ENCODE measurements around the gene TUFT1. TPM values are rescaled to one million over a fixed set of nuclear protein-coding genes. Genes with fewer than 3 reads are reported as not detected.

TUFT1 gene
- total and polyA plus RNA-seq, 2 of the 13 experiments (the other 11 are each of a cell fraction or from before 2014, with no cell fraction given): 6.4 to 7.3 TPM

DNA sequence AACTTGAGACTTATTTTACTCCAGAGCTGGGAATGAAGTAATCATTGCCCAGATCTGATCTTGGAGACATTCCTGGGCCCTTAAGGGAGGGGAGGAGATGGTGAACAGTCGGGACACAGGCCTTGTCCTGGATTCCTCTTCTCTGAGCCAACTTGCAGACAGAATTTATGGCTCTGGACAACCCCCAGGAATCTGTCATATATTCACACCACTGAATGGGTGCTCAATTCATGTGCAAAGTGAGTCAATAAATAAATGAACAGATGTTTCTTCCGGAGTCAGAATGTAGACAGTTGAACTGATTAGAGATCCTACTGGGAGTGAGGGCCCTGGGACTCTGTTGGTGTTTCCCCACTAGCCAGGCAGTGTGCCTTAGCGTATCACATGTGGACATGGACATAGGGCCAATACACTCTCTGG, 2.6 kb downstream of the TUFT1 start:
- H3K27me3 ChIP-seq (ENCODE audit: control insufficient read depth in 1 of 2, insufficient read depth in 2 of 2, low read length in 2 of 2): no peaks in the 10 kb centered on the region; a peak in 1 of 5 replicates
- POLR2A ChIA-PET: no interaction called here
- peaks cover 47% of the 10 kb centered on the region for H3K4me1 ChIP-seq (ENCODE audit: insufficient read depth, low read length)
- TF ChIP-seq ZNF24 (IDR thresholded peaks at IDR 0.05) (no peak), FOXA1 (IDR thresholded peaks at IDR 0.05) (no peak), FOXA1 (CRISPR knock-in tag; IDR thresholded peaks at IDR 0.05) (no peak), NR1H2 (CRISPR knock-in tag; IDR thresholded peaks at IDR 0.05; ENCODE audit: borderline replicate concordance, low read depth) (no peak)
- TF ChIP-seq, protein P1, sequence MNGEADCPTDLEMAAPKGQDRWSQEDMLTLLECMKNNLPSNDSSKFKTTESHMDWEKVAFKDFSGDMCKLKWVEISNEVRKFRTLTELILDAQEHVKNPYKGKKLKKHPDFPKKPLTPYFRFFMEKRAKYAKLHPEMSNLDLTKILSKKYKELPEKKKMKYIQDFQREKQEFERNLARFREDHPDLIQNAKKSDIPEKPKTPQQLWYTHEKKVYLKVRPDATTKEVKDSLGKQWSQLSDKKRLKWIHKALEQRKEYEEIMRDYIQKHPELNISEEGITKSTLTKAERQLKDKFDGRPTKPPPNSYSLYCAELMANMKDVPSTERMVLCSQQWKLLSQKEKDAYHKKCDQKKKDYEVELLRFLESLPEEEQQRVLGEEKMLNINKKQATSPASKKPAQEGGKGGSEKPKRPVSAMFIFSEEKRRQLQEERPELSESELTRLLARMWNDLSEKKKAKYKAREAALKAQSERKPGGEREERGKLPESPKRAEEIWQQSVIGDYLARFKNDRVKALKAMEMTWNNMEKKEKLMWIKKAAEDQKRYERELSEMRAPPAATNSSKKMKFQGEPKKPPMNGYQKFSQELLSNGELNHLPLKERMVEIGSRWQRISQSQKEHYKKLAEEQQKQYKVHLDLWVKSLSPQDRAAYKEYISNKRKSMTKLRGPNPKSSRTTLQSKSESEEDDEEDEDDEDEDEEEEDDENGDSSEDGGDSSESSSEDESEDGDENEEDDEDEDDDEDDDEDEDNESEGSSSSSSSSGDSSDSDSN (CRISPR knock-in tag; IDR thresholded peaks at IDR 0.05): no peak
- H3K79me2 ChIP-seq (ENCODE audit: insufficient read depth, low read length): peaks cover 13% of the 10 kb centered on the region
- FAIRE-seq (no peak), ATAC-seq (no peak), DNase-seq (ENCODE audit: low spot score) (no peak)
- H3K4me3 ChIP-seq (replicated peaks in 1 of 3; ENCODE audit: insufficient read depth in 1 of 3, low read depth in 2 of 3, low read length in 3 of 3): no peak overlapping the region
- peak overlapping the region; percentile 8; the same call in 1 of the 2 replicates for H3K4me2 ChIP-seq (ENCODE audit: low read depth, low read length)
- H3K9ac ChIP-seq (ENCODE audit: insufficient read depth, low read depth, low read length): no peak overlapping the region
- CTCF ChIA-PET (ENCODE audit: low intra/inter-chr PET ratio, low total read pairs): no interaction called here
- in situ Hi-C loops (cut with HindIII; ENCODE audit: extremely low pct_ligation_motif_present, low pct_unique_long_range_greater_than_20kb) (loop anchor here (25.0 kb wide), 1 partner anchor 195 kb away; no protein-coding TSS in a partner anchor), intact Hi-C loops (cut with micrococcal nuclease; ENCODE audit: unreplicated experiment) (loop anchor here (10.0 kb wide), 1 partner anchor 292 kb away; the partner anchor contains the start of genes C2CD4D and RORC)
- no TSS peak for BruUV-seq (replicated peaks)
- WGBS (ENCODE audit: low lambda C conversion rate): 90% methylated on average over 3 of the region's 3 CpGs
- no peaks in the 10 kb centered on the region for H3K36me3 ChIP-seq (replicated peaks in 1 of 2; ENCODE audit: control insufficient read depth in 1 of 2, insufficient read depth in 2 of 2, low read length in 2 of 2)
- no peak overlapping the region for H3K27ac ChIP-seq (ENCODE audit: extremely low read length, insufficient read depth, low read length)
- no peaks in the 10 kb centered on the region for H4K20me1 ChIP-seq (ENCODE audit: insufficient read depth, low read length)
- no peaks in the 10 kb centered on the region for H3K9me3 ChIP-seq (ENCODE audit: low read length)
- H2AFZ ChIP-seq (ENCODE audit: low read length): no peak overlapping the region

DNA sequence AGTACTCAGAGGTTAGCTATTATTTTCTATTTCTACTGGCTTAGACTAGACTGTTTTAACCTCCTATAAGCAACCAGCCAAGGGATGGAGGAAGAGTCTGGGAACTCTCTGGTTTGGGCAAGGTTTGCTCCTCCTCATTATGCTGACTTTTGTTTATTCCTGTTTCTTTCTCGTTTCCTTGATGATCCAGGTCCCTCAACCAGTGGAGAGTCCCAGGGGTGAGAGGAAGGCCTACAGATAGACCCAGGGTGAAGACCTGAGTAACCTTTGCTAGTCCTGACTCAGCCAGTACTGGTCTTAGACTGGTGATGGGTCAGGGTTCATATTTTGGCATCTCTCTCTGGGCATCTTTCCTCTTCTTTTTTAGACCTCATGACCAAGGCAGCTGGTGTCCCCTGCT, 5.4 kb downstream of the TUFT1 start:
- POLR2A ChIA-PET: interaction anchor here (0.6 kb wide), 1 partner anchor 28 kb away, joined by 3 read pairs; no protein-coding TSS in a partner anchor

More for the DNA sequence above, 5.4 kb downstream of the TUFT1 start:
- Histone ChIP-seq H3K79me2 (ENCODE audit: insufficient read depth, low read length) (peaks cover 21% of the 10 kb centered on the region), H3K36me3 (replicated peaks in 1 of 2; ENCODE audit: control insufficient read depth in 1 of 2, insufficient read depth in 2 of 2, low read length in 2 of 2) (no peaks in the 10 kb centered on the region; a peak in 1 of 5 replicates), H3K27me3 (ENCODE audit: control insufficient read depth in 1 of 2, insufficient read depth in 2 of 2, low read length in 2 of 2) (no peaks in the 10 kb centered on the region; a peak in 1 of 5 replicates), H3K9ac (ENCODE audit: insufficient read depth, low read depth, low read length) (no peak overlapping the region), H2AFZ (ENCODE audit: low read length) (no peak overlapping the region), H3K27ac (ENCODE audit: extremely low read length, insufficient read depth, low read length) (no peak overlapping the region), H3K4me2 (ENCODE audit: low read depth, low read length) (no peak overlapping the region), H3K4me3 (replicated peaks in 1 of 3; ENCODE audit: insufficient read depth in 1 of 3, low read depth in 2 of 3, low read length in 3 of 3) (no peak overlapping the region), H3K9me3 (ENCODE audit: low read length) (no peaks in the 10 kb centered on the region), H4K20me1 (ENCODE audit: insufficient read depth, low read length) (no peaks in the 10 kb centered on the region), H3K4me1 (ENCODE audit: insufficient read depth, low read length) (peaks cover 66% of the 10 kb centered on the region)
- ATAC-seq: no peak
- DNase-seq (ENCODE audit: low spot score): no peak
- 86% methylated on average over 1 of the region's 1 CpG for WGBS (ENCODE audit: low lambda C conversion rate)
- intact Hi-C loops (cut with micrococcal nuclease; ENCODE audit: unreplicated experiment) (loop anchor here (10.0 kb wide), 1 partner anchor 289 kb away; the partner anchor contains the start of genes C2CD4D and RORC), in situ Hi-C loops (cut with HindIII; ENCODE audit: extremely low pct_ligation_motif_present, low pct_unique_long_range_greater_than_20kb) (loop anchor here (25.0 kb wide), 1 partner anchor 192 kb away; no protein-coding TSS in a partner anchor)
- no peak for FAIRE-seq
- BruUV-seq (replicated peaks): no TSS peak
- TF ChIP-seq CENPT (CRISPR knock-in tag; IDR thresholded peaks at IDR 0.05; ENCODE audit: low read depth) (no peak), MAFK (conservative IDR thresholded peaks at IDR 0.05 in 1 of 2, IDR thresholded peaks at IDR 0.05 in 1 of 2; ENCODE audit: low read length in 2 of 2) (0 out of 4 replicates have a peak, but pooled peaks of 1 of the 2 experiments have one; percentile 3), JUN (CRISPR knock-in tag; IDR thresholded peaks at IDR 0.05) (no peak), FLYWCH1 (CRISPR knock-in tag; IDR thresholded peaks at IDR 0.05) (no peak), MAFF (IDR thresholded peaks at IDR 0.05; ENCODE audit: low read depth, low read length) (no peak)
- TF ChIP-seq, protein P2, sequence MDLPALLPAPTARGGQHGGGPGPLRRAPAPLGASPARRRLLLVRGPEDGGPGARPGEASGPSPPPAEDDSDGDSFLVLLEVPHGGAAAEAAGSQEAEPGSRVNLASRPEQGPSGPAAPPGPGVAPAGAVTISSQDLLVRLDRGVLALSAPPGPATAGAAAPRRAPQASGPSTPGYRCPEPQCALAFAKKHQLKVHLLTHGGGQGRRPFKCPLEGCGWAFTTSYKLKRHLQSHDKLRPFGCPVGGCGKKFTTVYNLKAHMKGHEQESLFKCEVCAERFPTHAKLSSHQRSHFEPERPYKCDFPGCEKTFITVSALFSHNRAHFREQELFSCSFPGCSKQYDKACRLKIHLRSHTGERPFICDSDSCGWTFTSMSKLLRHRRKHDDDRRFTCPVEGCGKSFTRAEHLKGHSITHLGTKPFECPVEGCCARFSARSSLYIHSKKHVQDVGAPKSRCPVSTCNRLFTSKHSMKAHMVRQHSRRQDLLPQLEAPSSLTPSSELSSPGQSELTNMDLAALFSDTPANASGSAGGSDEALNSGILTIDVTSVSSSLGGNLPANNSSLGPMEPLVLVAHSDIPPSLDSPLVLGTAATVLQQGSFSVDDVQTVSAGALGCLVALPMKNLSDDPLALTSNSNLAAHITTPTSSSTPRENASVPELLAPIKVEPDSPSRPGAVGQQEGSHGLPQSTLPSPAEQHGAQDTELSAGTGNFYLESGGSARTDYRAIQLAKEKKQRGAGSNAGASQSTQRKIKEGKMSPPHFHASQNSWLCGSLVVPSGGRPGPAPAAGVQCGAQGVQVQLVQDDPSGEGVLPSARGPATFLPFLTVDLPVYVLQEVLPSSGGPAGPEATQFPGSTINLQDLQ (CRISPR knock-in tag; IDR thresholded peaks at IDR 0.05): no peak
- CTCF ChIA-PET (ENCODE audit: low intra/inter-chr PET ratio, low total read pairs): no interaction called here
